PC-9 (cell line): ENCODE results near the gene CALM3. TPM values are rescaled to one million over a fixed set of nuclear protein-coding genes. Genes with fewer than 3 reads are reported as not detected.

ENCODE experiments used
- BruUV-seq: library from RNA; stranded (reverse); fragments of 400-500 nt; replicated peaks from 2 replicates; lab custom pipeline; 2021; lab: Mats Ljungman, UMichigan
- CTCF ChIA-PET: fragments of 300-600 bp; sonication (Branson Sonifier 250); formaldehyde crosslinking; loops from one replicate; lab custom pipeline; 2022; ENCODE audit warnings: antibody characterized with exemption; lab: Charles Lee
- POLR2A ChIA-PET: fragments of 300-600 bp; sonication (Branson Sonifier 250); formaldehyde crosslinking; loops from one replicate; lab custom pipeline; 2022; ENCODE audit warnings: antibody characterized with exemption; ENCODE audit not compliant: unreplicated experiment; lab: Charles Lee
- DNase-seq, 2 experiments: peaks; one replicate each; pipeline versions ENCODE4 v3.0.0 to v3.0.0-alpha.2; 2015 to 2022; ENCODE audit warnings: mixed read lengths in 1 of 2
- H2AFZ ChIP-seq: fragments of 200-600 bp; sonication (generic); 2 replicates; pipeline ENCODE4 v1.8.1; 2017; ENCODE audit warnings: antibody characterized with exemption
- H3F3A ChIP-seq: fragments of 200-600 bp; sonication (generic); 2 replicates; pipeline ENCODE4 v1.8.1; 2017; ENCODE audit warnings: antibody characterized with exemption, mild to moderate bottlenecking, low read depth; ENCODE audit not compliant: insufficient read depth
- H3K27ac ChIP-seq: fragments of 200-600 bp; sonication (generic); 2 replicates; pipeline ENCODE4 v1.6.1; 2016; ENCODE audit warnings: mixed run types
- H3K27me3 ChIP-seq: fragments of 200-600 bp; sonication (generic); 2 replicates; pipeline ENCODE4 v1.6.1; 2016; ENCODE audit warnings: low read depth, mixed run types; ENCODE audit not compliant: insufficient read depth
- H3K36me3 ChIP-seq: fragments of 200-600 bp; sonication (generic); 2 replicates; pipeline ENCODE4 v1.6.1; 2016; ENCODE audit warnings: low read depth, mixed run types
- H3K4me1 ChIP-seq: fragments of 200-600 bp; sonication (generic); replicated peaks from 2 replicates; pipeline ENCODE4 v1.6.1; 2016; ENCODE audit warnings: mixed run types; ENCODE audit not compliant: insufficient read depth
- H3K4me2 ChIP-seq: fragments of 200-600 bp; sonication (generic); 2 replicates; pipeline ENCODE4 v1.6.1; 2017; ENCODE audit warnings: mixed run types
- H3K4me3 ChIP-seq: fragments of 200-600 bp; sonication (generic); 2 replicates; pipeline ENCODE4 v1.6.1; 2016; ENCODE audit warnings: mixed run types
- H3K79me2 ChIP-seq: fragments of 200-600 bp; sonication (generic); 2 replicates; pipeline ENCODE4 v1.6.1; 2017; ENCODE audit warnings: low read depth, mixed run types
- H3K9me2 ChIP-seq: fragments of 200-600 bp; sonication (generic); 2 replicates; pipeline ENCODE4 v1.8.1; 2017; ENCODE audit warnings: mild to moderate bottlenecking; ENCODE audit not compliant: insufficient read depth
- H3K9me3 ChIP-seq: fragments of 200-600 bp; sonication (generic); 2 replicates; pipeline ENCODE4 v1.8.1; 2016; ENCODE audit warnings: low read depth; ENCODE audit not compliant: insufficient read depth
- H4K20me1 ChIP-seq: fragments of 200-600 bp; sonication (generic); 2 replicates; pipeline ENCODE4 v1.8.1; 2017; ENCODE audit not compliant: insufficient read depth
- EZH2 ChIP-seq: fragments of 200-600 bp; sonication (generic); IDR thresholded peaks from 2 replicates; pipeline ENCODE4 v1.8.0; 2017; ENCODE audit warnings: antibody characterized with exemption, low read depth
- intact Hi-C: fragments of 100-400 bp; cut with micrococcal nuclease; formaldehyde crosslinking; loops from one replicate; pipeline ENCODE4 v1.10.0; 2022; ENCODE audit not compliant: unreplicated experiment
- total RNA-seq: library from RNA; stranded (reverse); gene quantifications from 2 replicates; pipeline ENCODE4 v1.2.3, GENCODE V29; 2021
- TF ChIP-seq, protein P1 (sequence below): fragments of 200-600 bp; sonication (generic); conservative IDR thresholded peaks from 2 replicates; pipeline ENCODE4 v1.6.1; 2017; ENCODE audit warnings: mixed run types, antibody characterized with exemption, mild to moderate bottlenecking, moderate library complexity

CALM3 gene
- total RNA-seq, 1 experiment from 2014 or later: 239 TPM

DNA sequence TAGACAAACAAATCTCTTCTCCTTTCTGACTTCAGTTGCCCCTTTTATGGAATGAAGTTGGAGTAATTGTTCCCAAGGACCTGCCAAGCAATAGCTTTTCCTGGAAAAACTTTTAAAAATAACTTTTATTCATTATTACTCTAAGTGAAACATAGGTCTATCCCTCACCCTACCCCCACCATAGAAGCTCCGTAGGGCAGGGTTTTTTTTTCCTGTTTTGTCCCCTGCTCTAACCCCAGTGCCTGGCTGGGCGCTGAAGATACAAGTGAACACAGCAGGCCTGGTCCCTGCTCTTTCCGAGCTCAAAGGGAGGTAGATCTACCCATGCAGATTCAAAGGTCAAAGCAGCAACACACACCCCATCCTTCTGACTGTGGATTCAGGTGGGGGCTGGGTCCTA lies 43.6 kb downstream of the CALM3 start:
- no peak for DNase-seq
- intact Hi-C loops: no loop called here
- POLR2A ChIA-PET: interaction anchor here (0.6 kb wide), 1 partner anchor 44 kb away, joined by 4 read pairs; no protein-coding TSS in a partner anchor
- Histone ChIP-seq H3K4me1 (peaks cover 1% of the 10 kb centered on the region; the same call in 1 of the 2 replicates), H3F3A (peaks cover 5% of the 10 kb centered on the region; the same call in 1 of the 2 replicates), H3K4me2 (no peak overlapping the region), H3K79me2 (no peaks in the 10 kb centered on the region), H4K20me1 (no peaks in the 10 kb centered on the region), H3K9me3 (0 out of 2 replicates have a peak, but pooled peaks cover 5% of the 10 kb centered on the region), H3K4me3 (no peak overlapping the region), H3K9me2 (no peaks in the 10 kb centered on the region), H3K27me3 (peaks cover 20% of the 10 kb centered on the region), H3K27ac (no peak overlapping the region), H3K36me3 (no peaks in the 10 kb centered on the region), H2AFZ (no peak overlapping the region)
- CTCF ChIA-PET: no interaction called here
- TF ChIP-seq EZH2: no peak
- TF ChIP-seq, protein P1, sequence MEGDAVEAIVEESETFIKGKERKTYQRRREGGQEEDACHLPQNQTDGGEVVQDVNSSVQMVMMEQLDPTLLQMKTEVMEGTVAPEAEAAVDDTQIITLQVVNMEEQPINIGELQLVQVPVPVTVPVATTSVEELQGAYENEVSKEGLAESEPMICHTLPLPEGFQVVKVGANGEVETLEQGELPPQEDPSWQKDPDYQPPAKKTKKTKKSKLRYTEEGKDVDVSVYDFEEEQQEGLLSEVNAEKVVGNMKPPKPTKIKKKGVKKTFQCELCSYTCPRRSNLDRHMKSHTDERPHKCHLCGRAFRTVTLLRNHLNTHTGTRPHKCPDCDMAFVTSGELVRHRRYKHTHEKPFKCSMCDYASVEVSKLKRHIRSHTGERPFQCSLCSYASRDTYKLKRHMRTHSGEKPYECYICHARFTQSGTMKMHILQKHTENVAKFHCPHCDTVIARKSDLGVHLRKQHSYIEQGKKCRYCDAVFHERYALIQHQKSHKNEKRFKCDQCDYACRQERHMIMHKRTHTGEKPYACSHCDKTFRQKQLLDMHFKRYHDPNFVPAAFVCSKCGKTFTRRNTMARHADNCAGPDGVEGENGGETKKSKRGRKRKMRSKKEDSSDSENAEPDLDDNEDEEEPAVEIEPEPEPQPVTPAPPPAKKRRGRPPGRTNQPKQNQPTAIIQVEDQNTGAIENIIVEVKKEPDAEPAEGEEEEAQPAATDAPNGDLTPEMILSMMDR: no peak
- BruUV-seq: no TSS peak

- H3K9me2 ChIP-seq: no peaks in the 10 kb centered on the region
- intact Hi-C loops: no loop called here
- H3F3A ChIP-seq: no peaks in the 10 kb centered on the region; the same call in 1 of the 2 replicates
- H3K27ac ChIP-seq: no peak overlapping the region
- H4K20me1 ChIP-seq: no peaks in the 10 kb centered on the region
- BruUV-seq: no TSS peak
- 0 out of 2 replicates have a peak, but pooled peaks cover 5% of the 10 kb centered on the region for H3K9me3 ChIP-seq
- no peaks in the 10 kb centered on the region for H3K36me3 ChIP-seq
- no peak overlapping the region for H3K4me3 ChIP-seq
- H2AFZ ChIP-seq: no peak overlapping the region
- H3K4me1 ChIP-seq: no peaks in the 10 kb centered on the region
- CTCF ChIA-PET: interaction anchor here (0.6 kb wide), 1 partner anchor 29 kb away, joined by 7 read pairs; no protein-coding TSS in a partner anchor
- POLR2A ChIA-PET: no interaction called here
- TF ChIP-seq, protein P1: no peak
- no peak for TF ChIP-seq EZH2
- H3K27me3 ChIP-seq: peaks cover 6% of the 10 kb centered on the region; the same call in 1 of the 2 replicates
- H3K4me2 ChIP-seq: no peak overlapping the region
- H3K79me2 ChIP-seq: no peaks in the 10 kb centered on the region
- no peak for DNase-seq
These were observed 45.3 kb downstream of the CALM3 start for GRCh38 chr19:46646402-46646801.

- Histone ChIP-seq H3K27me3 (no peaks in the 10 kb centered on the region; the same call in 1 of the 2 replicates), H3K9me3 (0 out of 2 replicates have a peak, but pooled peaks cover 5% of the 10 kb centered on the region)
- POLR2A ChIA-PET: interaction anchor here (0.6 kb wide), 1 partner anchor 883 kb away, joined by 8 read pairs; no protein-coding TSS in a partner anchor
These were observed 47.2 kb downstream of the CALM3 start for GRCh38 chr19:46648060-46648960.

More at GRCh38 chr19:46648060-46648960, 47.2 kb downstream of the CALM3 start:
- Histone ChIP-seq H3K4me3 (no peak overlapping the region), H2AFZ (no peak overlapping the region), H3K4me1 (no peaks in the 10 kb centered on the region), H3K4me2 (no peak overlapping the region), H3K79me2 (no peaks in the 10 kb centered on the region), H3K27ac (no peak overlapping the region), H3K9me2 (no peaks in the 10 kb centered on the region), H3F3A (no peaks in the 10 kb centered on the region), H3K36me3 (no peaks in the 10 kb centered on the region), H4K20me1 (no peaks in the 10 kb centered on the region)
- CTCF ChIA-PET: interaction anchor here (0.6 kb wide), 1 partner anchor 20 kb away, joined by 8 read pairs; no protein-coding TSS in a partner anchor
- no TSS peak for BruUV-seq
- no peak for DNase-seq
- no peak for TF ChIP-seq EZH2
- TF ChIP-seq, protein P1: no peak
- intact Hi-C loops: no loop called here
